ENCODE measurements around the gene DMAC2L.

The DMAC2L gene

DNA sequence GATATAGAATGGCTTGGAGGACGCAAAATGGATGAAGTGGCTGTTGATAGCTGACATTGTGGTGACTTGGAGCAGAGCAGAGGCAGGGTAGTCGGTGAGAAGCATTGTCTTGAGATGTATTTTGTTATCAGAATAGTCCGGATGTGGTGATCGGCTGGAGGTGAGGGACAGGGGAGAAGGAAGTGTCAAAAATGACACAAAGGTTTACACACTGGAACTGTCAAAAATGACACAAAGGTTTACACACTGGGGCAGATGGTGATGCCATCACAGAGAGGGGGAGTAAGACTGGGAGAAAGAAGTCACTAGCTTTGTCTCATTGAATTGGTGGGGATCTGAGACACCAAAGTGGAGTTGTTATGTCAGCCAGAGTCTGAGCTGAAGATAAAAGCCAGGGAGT, 54.5 kb downstream of the DMAC2L start:
- DNase-seq (ENCODE audit: low read depth), result no peak

GRCh38 chr14:50371546-50371945, 59.4 kb downstream of the DMAC2L start:
- H3K36me3 ChIP-seq (ENCODE audit: control insufficient read depth, insufficient read depth, low read length, severe bottlenecking), result no peaks in the 10 kb centered on the region
- H3K9me3 ChIP-seq (ENCODE audit: control insufficient read depth, low read length), result no peaks in the 10 kb centered on the region
- no peak overlapping the region for H3K4me3 ChIP-seq (ENCODE audit: low read length)
- DNase-seq (ENCODE audit: low read depth), result no peak
- H3K27me3 ChIP-seq (replicated peaks; ENCODE audit: control insufficient read depth, insufficient read depth, low read length), result no peaks in the 10 kb centered on the region
- H3K9ac ChIP-seq (ENCODE audit: low read length), result no peak overlapping the region
- H3K4me1 ChIP-seq (ENCODE audit: control insufficient read depth, insufficient read depth, low read length), result no peaks in the 10 kb centered on the region

More for the DNA sequence above, 54.5 kb downstream of the DMAC2L start:
- Histone ChIP-seq H3K9me3 (ENCODE audit: control insufficient read depth, low read length) (no peaks in the 10 kb centered on the region), H3K4me3 (ENCODE audit: low read length) (no peak overlapping the region), H3K27me3 (replicated peaks; ENCODE audit: control insufficient read depth, insufficient read depth, low read length) (no peaks in the 10 kb centered on the region), H3K9ac (ENCODE audit: low read length) (no peak overlapping the region), H3K36me3 (ENCODE audit: control insufficient read depth, insufficient read depth, low read length, severe bottlenecking) (no peaks in the 10 kb centered on the region), H3K4me1 (ENCODE audit: control insufficient read depth, insufficient read depth, low read length) (peaks cover 10% of the 10 kb centered on the region)

- H3K9me3 ChIP-seq (ENCODE audit: control insufficient read depth, low read length), result no peaks in the 10 kb centered on the region
- DNase-seq (ENCODE audit: low read depth), result no peak
Measured at GRCh38 chr14:50373959-50374358, 61.8 kb downstream of the DMAC2L start.

GRCh38 chr14:50375760-50376159, 63.6 kb downstream of the DMAC2L start:
- Histone ChIP-seq H3K4me3 (ENCODE audit: low read length) (no peak overlapping the region), H3K9ac (ENCODE audit: low read length) (no peak overlapping the region), H3K36me3 (ENCODE audit: control insufficient read depth, insufficient read depth, low read length, severe bottlenecking) (no peaks in the 10 kb centered on the region), H3K27me3 (replicated peaks; ENCODE audit: control insufficient read depth, insufficient read depth, low read length) (no peaks in the 10 kb centered on the region), H3K4me1 (ENCODE audit: control insufficient read depth, insufficient read depth, low read length) (no peaks in the 10 kb centered on the region), H3K9me3 (ENCODE audit: control insufficient read depth, low read length) (no peaks in the 10 kb centered on the region)
- no peak for DNase-seq (ENCODE audit: low read depth)

More at GRCh38 chr14:50373959-50374358, 61.8 kb downstream of the DMAC2L start:
- no peaks in the 10 kb centered on the region for H3K27me3 ChIP-seq (replicated peaks; ENCODE audit: control insufficient read depth, insufficient read depth, low read length)
- H3K4me1 ChIP-seq (ENCODE audit: control insufficient read depth, insufficient read depth, low read length), result no peaks in the 10 kb centered on the region
- no peaks in the 10 kb centered on the region for H3K36me3 ChIP-seq (ENCODE audit: control insufficient read depth, insufficient read depth, low read length, severe bottlenecking)
- no peak overlapping the region for H3K9ac ChIP-seq (ENCODE audit: low read length)
- H3K4me3 ChIP-seq (ENCODE audit: low read length), result no peak overlapping the region
